ENCODE measurements around the gene DNAJC13. TPM values are rescaled to one million over a fixed set of nuclear protein-coding genes. Genes with fewer than 3 reads are reported as not detected.
"Not testable (repeated sequence)": the region's sequence is repeated elsewhere in the genome, so short reads cannot be mapped to it uniquely, and the experiment has no call there.

Gene DNAJC13
- total RNA-seq, 1 donor from 2014 or later = 48.5 TPM

- no peak for TF ChIP-seq CTCF (IDR thresholded peaks at IDR 0.05; ENCODE audit: partially characterized antibody, unreplicated experiment)
- H3K9me3 Mint-ChIP-seq (ENCODE audit: unreplicated experiment) = no peaks in the 10 kb centered on the region
- no peak for DNase-seq
- no peak overlapping the region for H3K27ac Mint-ChIP-seq (ENCODE audit: unreplicated experiment)
- peaks cover 4% of the 10 kb centered on the region for H3K4me1 Mint-ChIP-seq (ENCODE audit: low read depth, unreplicated experiment)
- H3K4me3 Mint-ChIP-seq (ENCODE audit: unreplicated experiment) = no peak overlapping the region
- no peaks in the 10 kb centered on the region for H3K36me3 Mint-ChIP-seq (ENCODE audit: unreplicated experiment)
- peaks cover 4% of the 10 kb centered on the region for H3K27me3 Mint-ChIP-seq (ENCODE audit: unreplicated experiment)
These were observed 136.5 kb downstream of the DNAJC13 start for GRCh38 chr3:132553826-132554225.

- H3K4me1 Mint-ChIP-seq (ENCODE audit: low read depth, unreplicated experiment) = peaks cover 4% of the 10 kb centered on the region
- peaks cover 4% of the 10 kb centered on the region for H3K27me3 Mint-ChIP-seq (ENCODE audit: unreplicated experiment)
- no peak overlapping the region for H3K27ac Mint-ChIP-seq (ENCODE audit: unreplicated experiment)
- no peak for TF ChIP-seq CTCF (IDR thresholded peaks at IDR 0.05; ENCODE audit: partially characterized antibody, unreplicated experiment)
- H3K4me3 Mint-ChIP-seq (ENCODE audit: unreplicated experiment) = no peak overlapping the region
- no peak for DNase-seq
- H3K9me3 Mint-ChIP-seq (ENCODE audit: unreplicated experiment) = no peaks in the 10 kb centered on the region
- H3K36me3 Mint-ChIP-seq (ENCODE audit: unreplicated experiment) = no peaks in the 10 kb centered on the region
These were observed 137.1 kb downstream of the DNAJC13 start for GRCh38 chr3:132554437-132554836.

- Mint-ChIP-seq H3K9me3 (ENCODE audit: unreplicated experiment) (no peaks in the 10 kb centered on the region), H3K27ac (ENCODE audit: unreplicated experiment) (no peak overlapping the region), H3K27me3 (ENCODE audit: unreplicated experiment) (peaks cover 4% of the 10 kb centered on the region)
These were observed 138.2 kb downstream of the DNAJC13 start for GRCh38 chr3:132555306-132556035.

GRCh38 chr3:132556036-132556386, 138.7 kb downstream of the DNAJC13 start:
- H3K9me3 Mint-ChIP-seq (ENCODE audit: unreplicated experiment); H3K27ac Mint-ChIP-seq (ENCODE audit: unreplicated experiment); H3K4me3 Mint-ChIP-seq (ENCODE audit: unreplicated experiment); H3K36me3 Mint-ChIP-seq (ENCODE audit: unreplicated experiment); H3K4me1 Mint-ChIP-seq (ENCODE audit: low read depth, unreplicated experiment); H3K27me3 Mint-ChIP-seq (ENCODE audit: unreplicated experiment); DNase-seq: not testable (repeated sequence)

More at GRCh38 chr3:132555306-132556035, 138.2 kb downstream of the DNAJC13 start:
- Mint-ChIP-seq H3K4me3 (ENCODE audit: unreplicated experiment) (no peak overlapping the region), H3K4me1 (ENCODE audit: low read depth, unreplicated experiment) (peaks cover 4% of the 10 kb centered on the region), H3K36me3 (ENCODE audit: unreplicated experiment) (no peaks in the 10 kb centered on the region)
- no peak for TF ChIP-seq CTCF (IDR thresholded peaks at IDR 0.05; ENCODE audit: partially characterized antibody, unreplicated experiment)
- no peak for DNase-seq

GRCh38 chr3:132556508-132557159, 139.3 kb downstream of the DNAJC13 start:
- no peak overlapping the region for H3K4me3 Mint-ChIP-seq (ENCODE audit: unreplicated experiment)
- H3K36me3 Mint-ChIP-seq (ENCODE audit: unreplicated experiment) = no peaks in the 10 kb centered on the region
- no peaks in the 10 kb centered on the region for H3K9me3 Mint-ChIP-seq (ENCODE audit: unreplicated experiment)
- TF ChIP-seq CTCF (IDR thresholded peaks at IDR 0.05; ENCODE audit: partially characterized antibody, unreplicated experiment) = no peak
- no peak overlapping the region for H3K27ac Mint-ChIP-seq (ENCODE audit: unreplicated experiment)
- peaks cover 4% of the 10 kb centered on the region for H3K27me3 Mint-ChIP-seq (ENCODE audit: unreplicated experiment)
- H3K4me1 Mint-ChIP-seq (ENCODE audit: low read depth, unreplicated experiment) = peaks cover 4% of the 10 kb centered on the region
- DNase-seq = no peak

Measured in glutamatergic neuron (in vitro differentiated cells).